RWPE1 (cell line): Measurements from ENCODE around the gene PSMB9.

Experiments used
- CTCF ChIA-PET: fragments of 350-600 bp; sonication (Branson Sonifier 250); formaldehyde crosslinking; extraction: SDS; loops from one replicate; lab custom pipeline; 2021; lab: Yijun Ruan, JAX
- POLR2A ChIA-PET: fragments of 400-600 bp; formaldehyde crosslinking; extraction: SDS; loops from one replicate; lab custom pipeline; 2020; ENCODE audit warnings: antibody characterized with exemption; ENCODE audit not compliant: low non-redundant PET; lab: Yijun Ruan, JAX
- DNase-seq: peaks from one replicate; pipeline ENCODE4 v3.0.0; 2012; ENCODE audit warnings: low spot score
- H3K27ac ChIP-seq: fragments of 450-650 bp; 2 replicates; pipeline ENCODE4 v1.5.1; 2017
- TF ChIP-seq, protein P1 (sequence below): fragments of 450-650 bp; conservative IDR thresholded peaks from 2 replicates; pipeline ENCODE4 v1.5.1; 2017; ENCODE audit warnings: low read depth, mild to moderate bottlenecking

Gene PSMB9

GRCh38 chr6:32894085-32895005, 40.4 kb downstream of the PSMB9 start:
- ChIA-PET CTCF (interaction anchor here (0.5 to 2.0 kb wide), 6 partner anchors 10 to 90 kb away, joined by 3 to 7 read pairs (median 3); no protein-coding TSS in a partner anchor), POLR2A (interaction anchor here (0.6 to 1.2 kb wide), 6 partner anchors 41 to 699 kb away, joined by 3 to 5 read pairs (median 4); partner anchors contain the start of genes BRD2, PSMB9 and TAP1)
- peak; percentile 100 for DNase-seq
- TF ChIP-seq, protein P1, sequence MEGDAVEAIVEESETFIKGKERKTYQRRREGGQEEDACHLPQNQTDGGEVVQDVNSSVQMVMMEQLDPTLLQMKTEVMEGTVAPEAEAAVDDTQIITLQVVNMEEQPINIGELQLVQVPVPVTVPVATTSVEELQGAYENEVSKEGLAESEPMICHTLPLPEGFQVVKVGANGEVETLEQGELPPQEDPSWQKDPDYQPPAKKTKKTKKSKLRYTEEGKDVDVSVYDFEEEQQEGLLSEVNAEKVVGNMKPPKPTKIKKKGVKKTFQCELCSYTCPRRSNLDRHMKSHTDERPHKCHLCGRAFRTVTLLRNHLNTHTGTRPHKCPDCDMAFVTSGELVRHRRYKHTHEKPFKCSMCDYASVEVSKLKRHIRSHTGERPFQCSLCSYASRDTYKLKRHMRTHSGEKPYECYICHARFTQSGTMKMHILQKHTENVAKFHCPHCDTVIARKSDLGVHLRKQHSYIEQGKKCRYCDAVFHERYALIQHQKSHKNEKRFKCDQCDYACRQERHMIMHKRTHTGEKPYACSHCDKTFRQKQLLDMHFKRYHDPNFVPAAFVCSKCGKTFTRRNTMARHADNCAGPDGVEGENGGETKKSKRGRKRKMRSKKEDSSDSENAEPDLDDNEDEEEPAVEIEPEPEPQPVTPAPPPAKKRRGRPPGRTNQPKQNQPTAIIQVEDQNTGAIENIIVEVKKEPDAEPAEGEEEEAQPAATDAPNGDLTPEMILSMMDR = no peak
- peak overlapping the region; percentile 82 for H3K27ac ChIP-seq

DNA sequence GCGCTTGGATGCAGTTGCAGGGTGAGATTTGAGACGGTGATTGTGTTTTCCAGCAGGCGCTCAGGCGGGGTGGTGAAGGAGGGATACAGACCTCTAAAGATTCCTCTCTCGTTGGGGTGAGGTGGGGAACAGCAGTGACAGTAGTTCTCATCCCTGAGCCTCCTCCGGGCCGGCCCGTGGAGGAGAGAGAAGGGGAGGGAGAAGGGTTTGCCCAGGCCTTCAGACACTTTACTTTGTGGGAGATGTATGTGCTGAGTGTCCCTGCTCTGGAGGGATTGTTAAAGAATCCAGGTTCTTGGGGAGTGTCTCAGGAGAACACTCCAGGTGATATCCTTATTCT, 41.0 kb downstream of the PSMB9 start:
- ChIA-PET POLR2A (interaction anchor here (0.6 to 1.2 kb wide), 5 partner anchors 41 to 699 kb away, joined by 3 to 5 read pairs (median 4); partner anchors contain the start of genes BRD2, PSMB9 and TAP1), CTCF (interaction anchor here (0.6 to 2.0 kb wide), 3 partner anchors 10 to 89 kb away, joined by 3 to 7 read pairs (median 3); no protein-coding TSS in a partner anchor)
- TF ChIP-seq, protein P1 = no peak
- peak overlapping the region; percentile 82 for H3K27ac ChIP-seq
- DNase-seq = no peak

DNA sequence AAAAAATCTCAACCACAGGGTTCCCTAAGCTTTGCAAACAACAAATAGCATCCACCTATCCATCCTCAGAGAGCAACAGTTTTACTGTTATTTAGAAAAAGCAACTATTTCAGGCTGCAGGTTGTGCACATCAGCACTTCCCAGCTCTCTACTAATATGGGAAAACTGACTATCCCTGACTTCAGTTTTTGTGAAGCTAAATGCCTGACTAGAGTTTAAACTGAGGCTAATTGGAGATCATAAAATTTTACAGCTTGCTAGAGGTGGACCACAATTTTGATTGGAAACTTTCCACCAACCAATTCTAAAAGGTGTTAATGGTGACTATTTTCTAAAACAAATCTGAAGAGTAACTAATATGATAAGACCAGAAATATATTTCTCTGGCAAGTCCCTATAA, 50.0 kb downstream of the PSMB9 start:
- no peak for DNase-seq
- ChIA-PET CTCF (interaction anchor here (1.1 kb wide), 1 partner anchor 29 kb away, joined by 5 read pairs; no protein-coding TSS in a partner anchor), POLR2A (no interaction called here)
- TF ChIP-seq, protein P1 = no peak
- H3K27ac ChIP-seq = no peak overlapping the region

- ChIA-PET POLR2A (no interaction called here), CTCF (interaction anchor here (0.6 to 1.1 kb wide), 2 partner anchors 9 to 28 kb away, joined by 3 to 5 read pairs; no protein-coding TSS in a partner anchor)
- no peak overlapping the region for H3K27ac ChIP-seq
- no peak for DNase-seq
- TF ChIP-seq, protein P1 = no peak
Measured at GRCh38 chr6:32905078-32905477, 51.1 kb downstream of the PSMB9 start.

GRCh38 chr6:32906539-32906938, 52.5 kb downstream of the PSMB9 start:
- POLR2A ChIA-PET = no interaction called here
- H3K27ac ChIP-seq = no peak overlapping the region
- DNase-seq = no peak
- CTCF ChIA-PET = interaction anchor here (1.0 kb wide), 1 partner anchor 27 kb away, joined by 3 read pairs; no protein-coding TSS in a partner anchor
- TF ChIP-seq, protein P1 = no peak

- TF ChIP-seq, protein P1 = no peak
- CTCF ChIA-PET = interaction anchor here (0.6 kb wide), 1 partner anchor 252 kb away, joined by 5 read pairs; no protein-coding TSS in a partner anchor
- no peak overlapping the region for H3K27ac ChIP-seq
- DNase-seq = no peak
- POLR2A ChIA-PET = no interaction called here
Measured at GRCh38 chr6:32908897-32909296, 54.9 kb downstream of the PSMB9 start.
